GM19468 (cell line): Measurements from ENCODE around the gene DCUN1D1.

Experiments
- ATAC-seq: cut with Tn5 transposase; IDR thresholded peaks from one replicate; pipeline ENCODE4 v1.9.1; 2021; ENCODE audit warnings: mild to moderate bottlenecking, moderate library complexity, moderate number of reproducible peaks; ENCODE audit not compliant: unreplicated experiment; ENCODE audit errors: extremely low read depth

DCUN1D1 gene

DNA sequence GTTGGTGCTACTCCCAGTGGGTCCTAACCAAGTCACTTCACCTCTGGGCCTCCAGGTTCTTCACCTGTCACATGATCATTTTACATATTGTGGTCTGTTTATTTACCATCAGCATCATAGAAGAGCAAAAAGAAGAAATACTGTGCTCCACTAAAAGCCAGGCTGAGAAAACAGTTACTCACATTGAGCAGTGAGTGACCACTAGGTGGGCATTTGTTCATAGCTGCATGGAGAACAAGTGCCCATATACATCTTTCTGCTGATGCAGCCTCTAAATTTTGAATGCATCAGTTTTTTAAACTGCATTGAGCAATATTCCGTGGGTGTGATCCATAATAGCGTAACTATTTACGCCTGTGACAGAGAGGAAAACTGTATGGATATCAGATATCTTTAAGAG, 76.2 kb downstream of the DCUN1D1 start:
- ATAC-seq: no peak

DNA sequence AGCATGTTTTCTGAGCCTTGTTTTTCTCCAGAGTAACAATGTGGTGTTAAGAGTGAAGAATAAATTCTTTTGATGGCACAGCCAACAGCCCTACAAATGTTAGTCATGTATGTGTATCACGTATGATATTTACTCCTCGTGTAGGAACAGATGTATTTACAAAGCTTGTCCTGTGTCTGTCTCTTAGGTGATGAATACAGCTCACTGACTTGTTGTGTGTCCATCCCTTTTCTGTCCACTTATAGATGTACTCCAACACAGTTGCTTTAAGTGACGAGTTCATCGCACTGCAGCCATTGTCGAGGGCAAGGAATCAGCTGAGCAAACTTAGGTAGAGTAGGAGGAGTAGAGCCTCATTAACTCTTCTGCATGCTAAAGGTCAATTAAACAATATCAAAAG, 78.1 kb downstream of the DCUN1D1 start:
- no peak for ATAC-seq

DNA sequence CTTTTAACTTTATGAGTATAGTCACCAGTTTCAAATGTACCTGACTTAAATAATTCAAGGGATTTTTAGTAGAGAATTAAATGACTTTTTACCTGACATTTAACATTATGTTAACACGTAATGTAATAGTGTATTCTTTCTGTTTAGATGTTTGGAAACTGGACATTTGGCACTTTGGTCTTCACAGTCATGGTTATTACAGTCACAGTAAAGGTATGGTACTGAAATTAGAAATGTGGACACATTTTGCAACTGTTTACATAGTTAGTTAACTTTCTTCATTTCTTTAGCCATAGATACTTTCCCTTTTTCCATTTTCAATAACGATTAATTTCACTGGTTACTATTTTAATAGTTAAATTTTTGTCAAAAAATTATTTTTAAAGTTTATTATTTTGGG, 83.8 kb downstream of the DCUN1D1 start:
- no peak for ATAC-seq

DNA sequence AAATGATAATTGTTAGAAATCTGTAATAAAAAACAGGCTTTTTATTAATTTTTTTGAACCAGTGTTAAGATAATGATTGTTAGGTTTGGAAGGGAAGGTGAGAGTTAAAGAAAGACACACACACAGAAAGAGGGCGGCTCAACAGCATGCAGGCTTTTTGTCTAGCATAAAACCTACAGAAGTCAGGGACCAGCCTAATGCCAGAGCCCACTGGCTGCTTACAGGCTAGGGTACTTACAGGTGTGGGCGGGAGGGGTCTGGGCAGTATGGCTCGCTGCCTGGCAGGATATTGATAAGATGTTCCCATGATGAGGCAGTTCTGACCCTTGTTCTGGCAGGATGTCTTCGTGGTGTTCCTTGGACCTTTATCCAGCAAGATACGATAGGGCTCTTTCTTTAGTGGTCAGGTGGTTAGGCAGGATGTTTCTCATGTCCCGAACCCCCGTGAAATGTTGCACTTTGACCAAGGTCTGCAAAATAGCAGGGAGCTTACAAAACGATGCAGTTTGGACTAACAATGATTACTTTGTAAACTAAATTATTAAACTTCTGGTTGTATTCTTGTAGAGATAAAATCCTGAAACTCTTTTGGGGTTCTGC, 84.7 kb downstream of the DCUN1D1 start:
- ATAC-seq: no peak

DNA sequence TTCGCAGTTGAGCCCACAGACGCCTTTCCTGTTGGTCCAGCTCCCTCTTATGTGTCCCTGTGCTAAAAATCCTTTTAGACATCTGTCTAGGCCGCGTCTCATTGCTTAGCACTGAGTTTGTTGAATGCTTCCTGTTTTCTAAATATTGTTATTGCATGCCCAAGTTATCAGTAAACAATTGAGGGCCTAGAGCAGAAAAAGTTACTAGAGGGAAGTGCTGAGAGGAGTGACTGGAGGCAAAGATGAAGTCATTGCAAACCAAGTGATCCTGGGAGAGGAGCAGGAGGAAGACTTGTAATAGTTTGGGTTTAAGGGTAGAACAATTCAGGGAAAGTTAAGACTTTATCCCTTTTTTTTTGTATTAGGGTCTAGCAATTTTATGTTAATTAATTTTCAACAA, 88.1 kb downstream of the DCUN1D1 start:
- no peak for ATAC-seq

DNA sequence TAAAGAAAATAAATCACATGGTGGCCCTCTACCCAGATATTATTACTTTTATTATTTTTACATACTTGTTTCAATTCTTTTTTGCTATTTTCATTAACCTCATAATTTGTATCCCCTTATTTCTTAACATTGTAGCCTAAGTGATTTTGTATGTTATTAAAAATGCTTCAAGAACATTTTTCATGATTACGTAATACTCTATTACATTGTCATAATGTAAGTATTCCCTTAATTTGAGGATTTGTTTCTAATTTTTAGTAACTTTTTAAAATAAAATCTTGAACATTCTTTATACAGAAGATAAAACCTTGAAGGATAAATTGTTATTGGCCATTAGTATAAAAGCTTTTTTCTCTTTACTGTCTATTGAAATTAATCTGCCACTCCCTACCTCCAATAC, 89.0 kb downstream of the DCUN1D1 start:
- no peak for ATAC-seq

DNA sequence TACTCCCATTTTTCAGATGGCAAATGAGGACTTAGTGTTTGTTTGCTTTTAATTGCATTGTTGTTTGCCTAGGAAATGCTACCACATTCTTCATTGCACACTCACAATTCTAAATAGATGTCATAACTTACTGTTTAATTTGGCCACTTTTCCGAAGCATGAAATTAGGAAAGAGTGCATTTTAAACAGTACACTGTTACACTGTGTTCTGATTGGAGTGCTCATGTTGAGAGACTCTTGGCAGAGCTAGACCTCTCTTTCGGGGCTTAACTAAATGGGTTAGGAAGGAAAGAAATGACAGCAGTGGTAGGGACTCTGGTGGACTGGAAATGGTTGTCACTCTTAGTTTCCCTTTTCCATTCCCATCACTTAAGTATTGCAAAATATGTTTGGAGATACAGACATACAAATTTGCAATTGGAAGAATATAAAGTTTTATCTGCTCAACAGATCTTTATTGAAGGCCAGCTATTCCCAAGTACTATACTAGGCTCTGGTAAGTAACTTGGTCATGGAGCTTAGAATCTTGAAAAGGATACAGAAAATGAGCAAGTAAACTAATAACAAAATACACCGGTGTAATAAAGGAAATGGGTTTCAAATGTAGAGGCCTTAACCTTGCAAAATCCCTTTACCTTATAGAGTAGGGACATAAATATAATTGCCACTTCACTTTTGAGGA, 90.2 kb downstream of the DCUN1D1 start:
- ATAC-seq: no peak
